Measurements from ENCODE around the gene IL18RAP. TPM values are rescaled to one million over a fixed set of nuclear protein-coding genes. Genes with fewer than 3 reads are reported as not detected.

The IL18RAP gene
- total RNA-seq, 2 donors from 2014 or later: 0.30 to 1.4 TPM

DNA sequence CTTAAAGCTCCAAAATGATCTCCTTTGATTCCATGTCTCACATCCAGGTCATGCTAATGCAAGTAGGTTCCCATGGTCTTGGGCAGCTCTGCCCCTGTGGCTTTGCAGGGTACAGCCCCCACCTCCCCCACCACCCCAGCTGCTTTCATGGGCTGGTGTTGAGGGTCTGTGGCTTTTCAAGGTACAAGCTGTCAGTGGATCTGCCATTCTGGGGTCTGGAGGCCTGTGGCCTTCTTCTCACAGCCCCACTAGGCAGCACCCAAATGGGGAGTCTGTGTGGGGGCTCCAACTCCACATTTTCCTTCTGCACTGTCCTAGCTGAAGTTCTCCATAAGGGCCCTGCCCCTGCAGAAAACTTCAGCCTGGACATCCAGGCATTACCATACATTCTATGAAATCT lies 69.0 kb downstream of the IL18RAP start:
- no peak for TF ChIP-seq CTCF (IDR thresholded peaks at IDR 0.05)
- H3K4me1 ChIP-seq: no peaks in the 10 kb centered on the region
- DNase-seq (ENCODE audit: low spot score): no peak
- no peaks in the 10 kb centered on the region for H3K27me3 ChIP-seq
- H3K9me3 ChIP-seq: no peaks in the 10 kb centered on the region
- H3K4me3 ChIP-seq: no peak overlapping the region
- no peak overlapping the region for H3K27ac ChIP-seq
- H3K36me3 ChIP-seq: no peaks in the 10 kb centered on the region

DNA sequence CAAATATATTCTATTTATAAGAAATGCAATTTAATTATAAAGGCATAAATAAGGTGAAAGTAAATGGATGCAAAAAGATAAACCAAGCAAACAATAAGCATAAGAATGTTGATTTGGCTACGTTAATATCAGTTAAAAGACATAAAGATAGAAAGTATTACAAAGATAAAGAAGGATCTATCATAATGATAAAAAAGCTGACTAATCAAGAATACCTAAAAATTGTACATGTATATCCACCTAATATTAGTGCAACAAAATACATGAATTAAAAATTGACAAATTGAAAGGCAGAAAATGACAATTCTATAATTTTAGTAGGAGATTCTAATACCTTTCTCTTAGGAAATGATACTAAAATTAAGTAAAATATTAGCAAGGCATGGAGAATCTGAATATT lies 71.6 kb downstream of the IL18RAP start:
- no peak for DNase-seq (ENCODE audit: low spot score)
- H3K4me3 ChIP-seq: no peak overlapping the region
- no peaks in the 10 kb centered on the region for H3K9me3 ChIP-seq
- no peaks in the 10 kb centered on the region for H3K4me1 ChIP-seq
- TF ChIP-seq CTCF (IDR thresholded peaks at IDR 0.05): no peak
- no peaks in the 10 kb centered on the region for H3K36me3 ChIP-seq
- no peaks in the 10 kb centered on the region for H3K27me3 ChIP-seq
- no peak overlapping the region for H3K27ac ChIP-seq

GRCh38 chr2:102498414-102498813 lies 75.5 kb downstream of the IL18RAP start:
- no peaks in the 10 kb centered on the region for H3K9me3 ChIP-seq
- no peaks in the 10 kb centered on the region for H3K36me3 ChIP-seq
- H3K4me3 ChIP-seq: no peak overlapping the region
- TF ChIP-seq CTCF (IDR thresholded peaks at IDR 0.05): no peak
- no peak overlapping the region for H3K27ac ChIP-seq
- no peaks in the 10 kb centered on the region for H3K27me3 ChIP-seq
- no peaks in the 10 kb centered on the region for H3K4me1 ChIP-seq
- DNase-seq (ENCODE audit: low spot score): no peak

- no peak for TF ChIP-seq CTCF (IDR thresholded peaks at IDR 0.05)
- DNase-seq (ENCODE audit: low spot score): no peak
- Histone ChIP-seq H3K27ac (no peak overlapping the region), H3K4me1 (no peaks in the 10 kb centered on the region), H3K36me3 (no peaks in the 10 kb centered on the region), H3K9me3 (no peaks in the 10 kb centered on the region), H3K27me3 (no peaks in the 10 kb centered on the region), H3K4me3 (no peak overlapping the region)
Observed at GRCh38 chr2:102499558-102499957, 76.6 kb downstream of the IL18RAP start.

Small RNA genes lying within 50 kb of the gene (microRNA-seq; reads per million reads assigned to microRNA genes)
- gene MIR4772 (ENCODE audit: borderline number of aligned reads in 2 of 2, borderline replicate concordance in 1 of 2): 0 to 2.8 reads per million in 2 donors

Other genes with a start within 250 kb of the IL18RAP start
- under 1 TPM in 1 of 2 donors, not detected in 1; 0.55 TPM for gene IL1RL2, start 236.1 kb upstream of the IL18RAP start, total RNA-seq
- 10 to 100 TPM in 1 of 2 donors, 1 to 10 TPM in 1; 4.8 to 65.3 TPM for gene IL1RL1, start 111.6 kb upstream of the IL18RAP start, total RNA-seq
- 1 to 10 TPM; 1.9 to 5.0 TPM for gene IL18R1, start 67.4 kb upstream of the IL18RAP start, total RNA-seq
- gene SLC9A4, start 50.1 kb downstream of the IL18RAP start, total RNA-seq: not detected
- gene SLC9A2, start 196.4 kb downstream of the IL18RAP start, total RNA-seq: under 1 TPM in 1 of 2 donors, not detected in 1; 0.22 TPM

Data from right atrium auricular region (tissue), 2 donors.